RWPE2 (cell line): Measurements from ENCODE around the gene RAB5IF.
"Not testable (repeated sequence)": the region's sequence is repeated elsewhere in the genome, so short reads cannot be mapped to it uniquely, and the experiment has no call there.

Experiments used
- ATAC-seq: fragments of 200-7000 bp; cut with Tn5 transposase; 3 replicates; pipeline ENCODE4 v1.9.1; 2021; ENCODE audit warnings: low read depth
- DNase-seq: peaks from one replicate; pipeline ENCODE4 v3.0.0-alpha.2; 2020; ENCODE audit warnings: low spot score
- H3K27ac ChIP-seq: fragments of 450-650 bp; 2 replicates; pipeline ENCODE4 v1.5.1; 2017; ENCODE audit warnings: mild to moderate bottlenecking; ENCODE audit not compliant: poor library complexity, severe bottlenecking
- H3K27me3 ChIP-seq: fragments of 250-450 bp; sonication (Bioruptor Pico); 2 replicates; pipeline ENCODE4 v1.5.1; 2021; ENCODE audit warnings: mild to moderate bottlenecking, moderate library complexity; ENCODE audit not compliant: insufficient read depth, poor library complexity, severe bottlenecking
- H3K36me3 ChIP-seq: fragments of 250-450 bp; sonication (Bioruptor Pico); 2 replicates; pipeline ENCODE4 v1.5.1; 2020; ENCODE audit warnings: low read depth, mild to moderate bottlenecking, moderate library complexity
- H3K4me1 ChIP-seq: fragments of 250-450 bp; sonication (Bioruptor Pico); 2 replicates; pipeline ENCODE4 v1.5.1; 2021; ENCODE audit warnings: mild to moderate bottlenecking, moderate library complexity; ENCODE audit not compliant: insufficient read depth, poor library complexity, severe bottlenecking
- H3K4me3 ChIP-seq: fragments of 250-450 bp; sonication (Bioruptor Pico); 2 replicates; pipeline ENCODE4 v1.5.1; 2021; ENCODE audit warnings: mild to moderate bottlenecking, moderate library complexity; ENCODE audit not compliant: severe bottlenecking
- H3K9me3 ChIP-seq: fragments of 250-450 bp; sonication (Bioruptor Pico); 2 replicates; pipeline ENCODE4 v1.5.1; 2021; ENCODE audit warnings: mild to moderate bottlenecking, moderate library complexity; ENCODE audit not compliant: severe bottlenecking
- TF ChIP-seq, protein P1 (sequence below): fragments of 450-650 bp; IDR thresholded peaks from one replicate; pipeline ENCODE4 v1.5.1; 2017; ENCODE audit warnings: mild to moderate bottlenecking, moderate library complexity; ENCODE audit not compliant: poor library complexity, severe bottlenecking

Gene RAB5IF, protein sequence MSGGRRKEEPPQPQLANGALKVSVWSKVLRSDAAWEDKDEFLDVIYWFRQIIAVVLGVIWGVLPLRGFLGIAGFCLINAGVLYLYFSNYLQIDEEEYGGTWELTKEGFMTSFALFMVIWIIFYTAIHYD

DNA sequence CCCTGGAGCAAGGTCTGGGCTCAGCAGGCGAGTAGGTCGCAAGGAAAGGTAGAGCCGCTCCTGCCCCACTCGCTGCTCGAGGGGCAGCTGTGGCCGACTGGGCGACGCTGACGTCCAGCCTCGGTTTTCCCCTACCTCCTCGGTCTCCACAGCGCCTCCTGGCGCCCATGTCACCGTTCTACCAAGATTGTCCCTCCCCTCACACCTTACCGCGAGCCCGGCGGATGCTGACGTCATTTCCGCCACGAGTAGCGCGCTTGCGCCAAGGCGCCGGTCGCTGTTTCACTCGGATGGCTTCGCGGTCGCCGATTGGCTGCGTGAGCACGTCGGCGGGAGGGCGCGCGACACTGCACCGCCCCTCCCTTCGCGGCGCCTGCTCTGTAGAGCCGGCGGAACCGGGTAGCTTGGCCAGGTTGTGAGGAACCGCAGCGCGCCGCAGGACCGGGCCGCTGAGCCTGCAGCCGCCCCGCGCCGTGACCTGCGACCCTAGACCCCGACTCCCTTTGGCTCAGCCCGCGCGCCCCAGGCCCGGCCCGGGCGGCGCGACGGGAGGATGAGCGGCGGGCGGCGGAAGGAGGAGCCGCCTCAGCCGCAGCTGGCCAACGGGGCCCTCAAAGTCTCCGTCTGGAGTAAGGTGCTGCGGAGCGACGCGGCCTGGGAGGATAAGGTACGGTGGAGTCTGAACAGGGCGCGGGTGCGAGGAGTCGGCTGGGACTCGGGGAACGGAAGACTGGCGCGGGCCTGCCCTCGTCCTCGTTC, at the start of gene RAB5IF:
TSS of gene RAB5IF (plus strand) at position 381 of the 759 bp plus-strand sequence. CDS start at position 554, 173 bp downstream.
- peak; percentile 100 for DNase-seq
- H3K9me3 ChIP-seq = no peaks in the 10 kb centered on the region
- peak within 1 kb of the TSS; percentile 69 for H3K4me3 ChIP-seq
- TF ChIP-seq, protein P1, sequence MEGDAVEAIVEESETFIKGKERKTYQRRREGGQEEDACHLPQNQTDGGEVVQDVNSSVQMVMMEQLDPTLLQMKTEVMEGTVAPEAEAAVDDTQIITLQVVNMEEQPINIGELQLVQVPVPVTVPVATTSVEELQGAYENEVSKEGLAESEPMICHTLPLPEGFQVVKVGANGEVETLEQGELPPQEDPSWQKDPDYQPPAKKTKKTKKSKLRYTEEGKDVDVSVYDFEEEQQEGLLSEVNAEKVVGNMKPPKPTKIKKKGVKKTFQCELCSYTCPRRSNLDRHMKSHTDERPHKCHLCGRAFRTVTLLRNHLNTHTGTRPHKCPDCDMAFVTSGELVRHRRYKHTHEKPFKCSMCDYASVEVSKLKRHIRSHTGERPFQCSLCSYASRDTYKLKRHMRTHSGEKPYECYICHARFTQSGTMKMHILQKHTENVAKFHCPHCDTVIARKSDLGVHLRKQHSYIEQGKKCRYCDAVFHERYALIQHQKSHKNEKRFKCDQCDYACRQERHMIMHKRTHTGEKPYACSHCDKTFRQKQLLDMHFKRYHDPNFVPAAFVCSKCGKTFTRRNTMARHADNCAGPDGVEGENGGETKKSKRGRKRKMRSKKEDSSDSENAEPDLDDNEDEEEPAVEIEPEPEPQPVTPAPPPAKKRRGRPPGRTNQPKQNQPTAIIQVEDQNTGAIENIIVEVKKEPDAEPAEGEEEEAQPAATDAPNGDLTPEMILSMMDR = peak; percentile 100
- peak; percentile 94 for ATAC-seq
- peaks cover 34% of the 10 kb centered on the region for H3K36me3 ChIP-seq
- H3K27me3 ChIP-seq = no peaks in the 10 kb centered on the region
- peak within 1 kb of the TSS; percentile 51 for H3K27ac ChIP-seq
- peaks cover 14% of the 10 kb centered on the region for H3K4me1 ChIP-seq

DNA sequence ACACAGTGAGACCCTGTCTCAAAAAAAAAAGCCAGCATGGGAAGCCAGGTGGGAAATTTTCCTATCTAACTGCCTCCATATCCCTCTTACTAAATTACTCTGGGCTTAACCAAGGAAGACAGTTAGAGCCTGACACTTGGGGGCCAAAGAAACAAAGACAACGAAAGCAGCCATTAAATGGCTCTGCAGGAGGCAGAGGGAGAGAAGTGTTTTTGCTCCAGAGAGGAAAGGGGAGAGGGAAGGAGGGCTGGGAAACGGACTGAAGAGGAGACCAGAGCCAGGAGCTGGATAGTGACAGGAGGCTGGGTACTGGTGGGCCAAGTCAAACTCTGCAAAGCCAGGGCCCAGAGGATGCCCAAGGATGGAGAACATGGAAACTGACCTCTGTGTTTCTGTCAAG, 42.9 kb upstream of the RAB5IF start:
- ATAC-seq = no peak
- Histone ChIP-seq H3K9me3 (peaks cover 6% of the 10 kb centered on the region), H3K27ac (no peak overlapping the region), H3K27me3 (no peaks in the 10 kb centered on the region), H3K4me1 (no peaks in the 10 kb centered on the region), H3K4me3 (no peak overlapping the region), H3K36me3 (no peaks in the 10 kb centered on the region)
- no peak for DNase-seq
- TF ChIP-seq, protein P1 = no peak

DNA sequence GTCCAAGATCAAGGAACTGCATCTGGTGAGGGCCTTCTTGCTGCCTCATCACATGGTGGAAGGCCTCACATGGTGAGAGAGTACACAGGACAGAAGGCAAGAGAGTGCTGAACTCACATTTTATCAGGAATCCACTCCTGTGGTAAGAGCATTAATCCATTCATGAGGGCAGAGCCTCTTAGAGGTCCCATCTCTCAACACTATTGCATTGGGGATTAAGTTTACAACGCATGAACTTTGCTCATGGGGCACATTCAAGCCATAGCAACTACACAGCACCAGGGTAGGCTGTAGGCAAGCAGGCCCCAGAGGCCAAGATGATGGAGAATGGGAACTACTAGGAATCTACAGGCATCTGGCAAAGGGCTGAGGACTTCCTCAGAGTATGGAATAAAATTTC, 42.2 kb upstream of the RAB5IF start:
- Histone ChIP-seq H3K4me3 (no peak overlapping the region), H3K27ac (no peak overlapping the region), H3K9me3 (peaks cover 6% of the 10 kb centered on the region), H3K36me3 (no peaks in the 10 kb centered on the region), H3K4me1 (no peaks in the 10 kb centered on the region), H3K27me3 (no peaks in the 10 kb centered on the region)
- DNase-seq (no peak), ATAC-seq (no peak)
- TF ChIP-seq, protein P1 = no peak

DNA sequence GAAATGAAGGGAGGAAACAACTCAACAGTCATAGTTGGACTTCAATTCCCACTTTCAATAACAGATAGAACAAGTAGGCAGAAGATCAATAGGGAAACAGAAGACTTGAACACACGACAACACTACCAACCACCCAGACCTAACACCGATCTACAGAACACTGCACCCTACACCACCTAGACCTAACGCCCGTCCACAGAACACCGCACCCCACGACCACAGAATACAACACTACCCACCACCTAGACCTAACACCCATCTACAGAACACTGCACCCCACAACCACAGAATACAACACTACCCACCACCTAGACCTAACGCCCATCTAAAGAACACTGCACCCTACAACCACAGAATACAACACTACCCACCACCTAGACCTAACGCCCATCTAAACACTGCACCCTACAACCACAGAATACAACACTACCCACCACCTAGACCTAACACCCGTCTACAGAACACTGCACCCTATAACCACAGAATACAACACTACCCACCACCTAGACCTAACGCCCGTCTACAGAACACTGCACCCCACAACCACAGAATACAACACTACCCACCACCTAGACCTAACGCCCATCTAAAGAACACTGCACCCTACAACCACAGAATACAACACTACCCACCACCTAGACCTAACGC, 41.4 kb upstream of the RAB5IF start:
- not testable (repeated sequence) for H3K36me3 ChIP-seq, H3K4me3 ChIP-seq, H3K9me3 ChIP-seq, H3K27ac ChIP-seq, ATAC-seq, H3K4me1 ChIP-seq, DNase-seq, H3K27me3 ChIP-seq

DNA sequence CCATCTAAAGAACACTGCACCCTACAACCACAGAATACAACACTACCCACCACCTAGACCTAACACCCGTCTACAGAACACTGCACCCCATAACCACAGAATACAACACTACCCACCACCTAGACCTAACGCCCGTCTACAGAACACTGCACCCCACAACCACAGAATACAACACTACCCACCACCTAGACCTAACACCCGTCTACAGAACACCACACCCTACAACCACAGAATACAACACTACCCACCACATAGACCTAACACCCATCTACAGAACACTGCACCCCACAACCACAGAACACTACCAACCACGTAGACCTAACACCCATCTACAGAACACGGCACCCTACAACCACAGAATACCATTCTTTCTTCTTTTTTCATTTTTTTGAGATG, 40.9 kb upstream of the RAB5IF start:
- not testable (repeated sequence) for H3K36me3 ChIP-seq, H3K4me1 ChIP-seq, H3K4me3 ChIP-seq, DNase-seq, H3K9me3 ChIP-seq, H3K27ac ChIP-seq, H3K27me3 ChIP-seq, ATAC-seq
